OCI-LY3 (cell line): ENCODE data around the gene STIM1.

Source experiments
- CTCF ChIP-seq: fragments of 200-600, 300-600 bp; sonication (generic); IDR thresholded peaks from 2 replicates; pipeline ENCODE4 v1.5.1; 2014; ENCODE audit warnings: antibody characterized with exemption, low read length, low read depth
- EZH2phosphoT487 ChIP-seq: fragments of 200-600 bp; shearing (Covaris generic); IDR thresholded peaks from 2 replicates; pipeline ENCODE4 v1.6.1; 2018; ENCODE audit warnings: antibody characterized with exemption, mixed run types, low read depth

GRCh38 chr11:3989276-3989920 lies 133.9 kb downstream of the STIM1 start:
- TF ChIP-seq CTCF (no peak), EZH2phosphoT487 (no peak)
